CD4-positive, alpha-beta T cell treated with Interleukin-2 at 100 ng/mL for 4 hours (primary cell): ENCODE results near the gene BTBD16.

ENCODE experiments used
- DNase-seq: peaks from one replicate; pipeline ENCODE4 v3.0.0-alpha.2; 2020; ENCODE audit warnings: low spot score

Gene BTBD16

DNA sequence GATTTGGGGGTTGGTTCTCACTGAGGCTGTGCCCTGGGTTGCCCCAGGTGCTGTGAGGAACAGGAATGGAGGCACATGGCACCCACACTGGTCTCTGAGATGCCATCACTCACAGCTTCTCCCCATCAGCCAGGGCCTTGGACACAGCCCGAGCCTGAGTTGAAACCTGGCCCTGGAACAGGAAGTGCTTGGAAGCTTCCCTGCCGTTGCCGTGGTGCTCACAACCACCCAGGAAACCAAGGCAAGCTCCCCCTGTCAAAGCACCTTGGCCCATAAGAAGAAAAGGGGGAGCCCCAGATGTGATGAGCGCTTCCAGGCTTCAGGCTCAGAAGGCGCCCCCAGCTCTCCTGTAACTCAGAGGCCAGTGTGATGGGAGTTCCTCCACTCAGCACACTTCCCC lies at the start of gene BTBD16:
Gene BTBD16 (plus strand): TSS at position 221 of the 400 bp plus-strand sequence. CDS start 3,786 bp downstream, outside the sequence.
- no peak for DNase-seq

DNA sequence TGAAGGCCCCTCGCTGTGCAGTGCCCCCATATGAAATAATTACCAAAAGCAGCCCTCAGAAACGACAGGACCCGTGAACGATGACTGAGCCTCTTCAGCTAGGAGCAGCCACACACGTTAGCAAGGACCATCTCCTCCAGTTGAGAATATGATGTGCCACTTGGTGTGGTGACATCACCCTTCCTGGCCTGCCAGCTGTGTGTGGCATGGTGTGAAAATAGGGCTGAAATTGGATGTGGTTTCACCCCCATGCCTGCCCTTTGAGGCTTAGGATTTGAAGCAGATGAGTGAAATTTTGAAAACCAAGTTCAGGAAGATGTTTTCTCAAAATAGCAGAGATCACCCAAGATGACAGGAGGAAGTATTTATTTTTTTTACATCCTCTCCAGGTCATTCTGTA lies 49.1 kb upstream of the BTBD16 start:
- no peak for DNase-seq

DNA sequence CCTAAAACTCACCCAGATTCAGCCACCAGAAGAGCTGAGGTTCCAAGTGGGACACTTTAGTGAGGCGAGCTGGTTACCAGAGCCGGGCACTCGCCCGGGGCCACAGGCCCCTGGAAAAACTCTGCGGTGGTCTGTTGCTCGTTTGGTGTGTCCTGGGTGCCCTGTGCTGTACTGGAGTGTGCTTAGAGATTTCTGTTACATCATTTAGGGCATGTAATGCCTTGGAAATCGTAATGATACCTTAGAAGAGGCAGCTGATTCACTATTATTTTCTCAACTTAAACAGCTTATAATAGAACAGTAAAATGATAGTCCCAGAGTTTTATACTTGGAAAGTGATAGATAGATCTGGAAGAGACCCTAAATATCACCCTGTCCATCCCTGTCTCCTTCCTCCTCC lies 48.5 kb upstream of the BTBD16 start:
- no peak for DNase-seq

DNA sequence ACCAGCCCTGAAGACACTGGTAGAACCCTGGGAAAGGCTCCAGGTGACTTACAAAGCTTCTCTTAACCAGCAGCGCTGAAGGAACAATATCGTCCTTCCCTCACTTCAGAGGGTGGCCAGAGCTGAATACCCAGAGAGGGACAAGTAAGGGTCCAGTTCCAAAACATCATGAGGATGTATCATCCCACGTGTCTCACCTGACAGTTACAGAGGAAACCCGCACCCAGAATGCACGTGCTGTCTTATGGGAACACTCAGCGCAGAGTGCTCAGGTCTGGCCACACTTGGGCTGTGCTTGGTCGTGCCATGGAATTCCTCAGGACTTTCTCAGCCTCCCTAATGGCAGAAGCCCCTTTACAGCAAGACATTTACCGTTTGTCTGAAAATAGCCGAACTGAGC lies 46.9 kb upstream of the BTBD16 start:
- DNase-seq: no peak

DNA sequence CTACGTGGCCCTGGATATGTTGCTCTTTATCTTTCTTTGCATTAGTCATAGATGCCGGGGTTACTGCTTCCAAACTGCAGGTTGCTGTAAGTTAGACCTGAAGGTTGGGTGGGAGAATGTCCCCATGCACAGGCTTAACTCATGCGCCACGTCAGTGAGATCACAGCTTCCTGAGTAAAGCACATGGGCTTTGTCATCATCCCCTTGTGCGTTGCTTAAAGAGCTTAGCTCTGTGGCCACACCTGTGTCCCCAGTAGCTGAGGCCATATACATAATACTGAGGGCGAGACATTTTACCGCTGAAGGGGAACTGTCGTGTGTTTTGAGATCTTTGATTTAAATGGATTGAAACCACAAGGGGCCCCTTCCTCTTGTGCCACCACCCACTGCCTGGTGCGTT lies 45.8 kb upstream of the BTBD16 start:
- DNase-seq: no peak

DNA sequence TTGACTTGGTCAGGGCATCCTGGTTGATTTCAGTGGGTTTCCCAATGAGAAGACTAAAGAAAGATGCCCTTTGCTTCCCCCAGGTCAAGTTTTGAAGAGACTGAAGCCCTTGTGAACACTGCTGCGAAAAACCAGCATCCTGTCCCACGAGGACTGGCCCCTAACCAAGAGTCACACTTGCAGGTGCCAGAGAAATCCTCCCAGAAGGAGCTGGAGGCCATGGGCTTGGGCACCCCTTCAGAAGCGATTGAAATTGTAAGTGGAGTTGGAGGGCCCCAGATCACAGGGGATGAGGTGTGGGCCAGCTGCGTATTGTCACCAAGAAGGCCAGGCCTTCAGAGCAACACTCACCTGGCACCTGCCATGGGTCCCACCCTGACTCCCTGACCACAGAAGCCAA lies 43.3 kb upstream of the BTBD16 start:
- no peak for DNase-seq

DNA sequence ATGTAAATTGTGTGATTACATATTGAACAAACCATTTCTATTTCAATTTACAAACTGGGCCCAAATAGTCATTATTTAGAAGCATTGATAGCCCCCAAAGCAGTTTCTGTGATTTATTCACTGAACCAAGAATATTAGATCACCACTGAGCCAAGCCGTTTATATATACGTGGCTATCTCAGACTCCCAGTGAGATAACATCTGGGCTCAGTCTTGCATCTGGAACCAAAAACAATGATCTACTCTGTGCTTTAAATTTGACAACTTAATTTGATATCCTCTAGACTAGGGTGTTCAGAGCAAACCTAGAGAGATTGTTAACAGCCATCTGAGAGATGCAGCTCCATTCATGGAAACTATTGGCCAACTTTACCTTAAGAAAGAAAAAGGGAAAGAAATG lies 41.4 kb upstream of the BTBD16 start:
- DNase-seq: no peak

DNA sequence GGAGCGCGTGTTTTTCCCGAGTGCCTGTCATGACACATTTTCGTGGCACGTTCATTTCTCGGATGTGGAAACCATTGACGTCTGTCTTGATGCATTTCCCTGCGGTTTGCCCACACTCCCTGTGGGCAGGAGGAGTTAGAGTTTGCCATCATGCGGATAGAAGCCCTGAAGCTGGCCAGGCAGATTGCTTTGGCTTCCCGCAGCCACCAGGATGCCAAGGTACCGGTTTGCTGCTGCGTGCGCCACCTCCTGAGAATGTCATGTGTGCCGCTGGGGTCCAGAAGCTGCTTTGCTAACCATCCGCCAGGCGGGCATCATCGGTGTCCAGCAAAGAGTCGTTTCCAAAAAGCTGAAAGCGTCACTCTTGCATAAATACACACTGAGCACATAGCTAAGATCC lies 40.9 kb upstream of the BTBD16 start:
- DNase-seq: no peak

DNA sequence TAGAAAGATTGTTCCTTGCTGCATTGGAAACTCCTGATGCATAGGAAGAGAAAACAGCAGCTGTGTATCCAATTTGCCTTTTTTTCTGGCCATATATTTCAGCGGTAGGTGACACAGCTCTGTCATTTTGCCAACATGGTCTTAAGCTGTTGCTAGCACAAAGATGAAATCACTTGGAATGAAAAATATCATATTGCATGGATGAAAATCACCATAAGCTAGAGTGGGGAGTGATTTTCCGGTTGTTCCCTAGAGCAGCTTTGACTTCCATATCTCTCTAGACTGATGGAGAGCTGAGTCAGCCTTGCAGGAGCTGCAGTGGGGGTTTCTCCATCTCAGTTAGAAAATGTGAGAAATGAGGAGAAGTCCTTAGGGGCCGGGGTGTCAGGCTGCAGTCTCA lies 38.3 kb upstream of the BTBD16 start:
- no peak for DNase-seq

DNA sequence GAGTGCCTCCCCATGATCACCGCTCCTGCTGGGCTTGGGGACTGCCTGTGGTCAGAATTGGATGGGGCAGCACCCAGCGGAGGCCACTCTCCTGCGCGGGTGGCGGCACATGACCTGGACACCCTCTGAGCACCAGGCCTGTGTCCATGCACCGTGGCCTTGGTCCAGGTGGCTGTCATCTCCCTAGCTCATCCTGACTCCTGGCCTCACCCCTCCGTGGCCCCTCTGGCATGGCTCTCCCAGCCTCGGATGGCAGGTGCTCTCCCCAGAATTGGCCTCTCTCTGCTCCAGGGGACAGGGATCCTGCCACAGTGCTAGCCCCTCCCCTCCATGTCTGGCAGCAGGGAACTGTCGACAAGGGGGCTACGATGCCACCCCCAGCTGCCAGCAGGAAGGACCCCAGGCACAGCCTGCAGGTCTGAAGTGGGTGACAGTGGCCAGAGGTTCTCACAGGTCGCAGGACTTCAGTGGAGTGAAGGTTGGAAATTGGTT lies 37.2 kb upstream of the BTBD16 start:
- no peak for DNase-seq

DNA sequence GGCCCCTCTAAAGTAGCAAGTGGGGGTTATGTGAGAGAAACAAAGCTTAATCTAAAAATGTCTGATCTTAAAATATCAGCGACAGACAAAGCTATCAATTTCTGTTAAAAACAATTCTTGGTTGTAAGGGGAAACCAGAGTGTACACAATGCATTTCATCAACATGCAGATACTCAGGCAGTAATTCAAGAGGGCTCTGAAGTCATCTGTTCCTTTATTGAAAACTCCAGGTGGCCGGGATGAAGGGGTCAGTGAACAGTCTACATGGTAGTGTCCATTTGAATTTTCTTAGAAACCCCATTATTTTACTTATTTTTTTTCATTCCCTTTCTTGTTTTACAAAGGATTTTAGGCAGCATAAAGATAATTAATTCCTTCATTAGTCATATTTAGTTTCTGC lies 36.7 kb upstream of the BTBD16 start:
- DNase-seq: no peak

DNA sequence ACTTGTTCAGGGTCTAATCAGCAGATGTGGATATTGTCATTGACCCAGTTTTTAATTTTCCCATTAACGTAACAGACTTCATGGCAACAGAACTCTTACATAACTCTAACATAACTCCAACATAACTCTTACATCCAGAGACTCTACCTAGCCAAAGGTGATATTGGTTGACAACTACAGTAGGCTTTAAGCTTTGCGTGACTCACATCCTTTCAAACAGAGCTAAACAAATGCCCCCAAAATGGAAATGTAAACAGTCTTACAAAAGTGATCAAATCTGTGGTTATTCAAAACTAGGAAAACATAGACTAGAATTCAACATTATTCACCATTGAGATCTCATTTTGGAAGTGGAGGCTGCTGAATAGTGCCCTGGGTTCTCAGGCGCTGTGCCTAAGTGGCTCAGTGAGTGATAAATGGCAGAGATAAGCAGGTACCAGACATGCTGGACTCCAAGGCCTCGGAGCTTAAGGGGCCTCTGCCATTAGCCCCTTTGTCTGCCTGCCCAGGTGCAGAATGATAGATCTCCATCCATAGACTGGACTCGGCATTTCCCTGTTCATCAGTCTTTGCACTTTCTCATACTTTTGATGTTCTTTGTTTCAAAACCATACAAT lies 34.3 kb upstream of the BTBD16 start:
- no peak for DNase-seq

DNA sequence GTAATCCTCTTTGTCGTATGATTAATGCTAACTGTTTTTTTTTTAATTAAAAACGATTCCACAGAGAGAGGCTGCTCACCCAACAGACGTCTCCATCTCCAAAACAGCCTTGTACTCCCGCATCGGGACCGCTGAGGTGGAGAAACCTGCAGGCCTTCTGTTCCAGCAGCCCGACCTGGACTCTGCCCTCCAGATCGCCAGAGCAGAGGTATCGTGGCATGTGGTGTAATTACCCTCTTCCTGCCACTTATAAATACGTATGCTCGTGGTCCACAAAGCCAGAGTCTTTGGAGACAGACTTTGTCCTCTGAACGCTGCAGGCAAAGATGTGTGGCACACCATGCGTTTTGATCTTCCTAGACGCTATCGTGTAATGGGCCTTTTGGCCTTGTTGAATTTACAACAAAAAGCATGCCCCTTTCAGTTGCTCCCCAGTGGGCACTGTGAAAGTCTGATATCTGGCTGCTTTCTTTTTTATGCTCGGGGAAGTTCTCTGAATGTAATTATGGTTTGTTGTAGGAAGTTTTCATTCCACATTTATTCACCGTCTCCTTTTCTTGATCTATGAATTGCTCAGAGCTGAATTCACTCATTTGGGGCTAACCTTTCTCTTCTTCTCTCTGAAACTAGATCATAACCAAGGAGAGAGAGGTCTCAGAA lies 33.6 kb upstream of the BTBD16 start:
- DNase-seq: no peak

DNA sequence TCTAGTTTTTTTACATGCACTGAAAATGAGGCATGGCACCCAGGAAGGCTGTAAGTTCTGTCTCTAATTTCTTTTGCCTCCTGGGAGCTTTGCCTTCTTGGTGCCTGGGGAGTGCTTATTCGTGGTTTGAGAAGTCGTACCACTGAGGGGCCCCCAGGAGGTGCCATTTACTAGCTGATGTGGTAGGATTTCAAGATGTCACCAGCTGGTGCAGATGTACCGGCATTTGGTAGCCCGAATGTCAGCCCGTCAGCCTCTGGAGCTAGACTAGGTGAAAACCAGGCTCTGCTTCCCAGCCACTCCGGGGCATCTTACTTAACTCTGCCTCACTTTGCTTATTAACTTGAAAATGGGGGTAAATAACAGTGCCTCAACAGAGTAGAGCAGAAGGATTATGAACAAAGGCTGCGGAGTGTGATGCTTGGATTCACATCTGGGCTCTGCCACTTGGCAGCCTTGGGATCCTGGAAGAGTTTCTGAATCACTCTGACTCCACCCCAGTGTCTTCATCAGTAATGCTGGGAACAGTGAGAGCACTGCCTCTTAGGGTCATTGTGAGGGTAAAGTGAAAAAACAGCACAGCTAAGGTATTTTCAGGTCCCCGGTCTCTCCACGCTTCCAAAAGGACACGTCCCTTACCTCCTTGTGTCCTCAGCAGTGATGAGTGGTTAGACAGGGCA lies 31.4 kb upstream of the BTBD16 start:
- DNase-seq: no peak

DNA sequence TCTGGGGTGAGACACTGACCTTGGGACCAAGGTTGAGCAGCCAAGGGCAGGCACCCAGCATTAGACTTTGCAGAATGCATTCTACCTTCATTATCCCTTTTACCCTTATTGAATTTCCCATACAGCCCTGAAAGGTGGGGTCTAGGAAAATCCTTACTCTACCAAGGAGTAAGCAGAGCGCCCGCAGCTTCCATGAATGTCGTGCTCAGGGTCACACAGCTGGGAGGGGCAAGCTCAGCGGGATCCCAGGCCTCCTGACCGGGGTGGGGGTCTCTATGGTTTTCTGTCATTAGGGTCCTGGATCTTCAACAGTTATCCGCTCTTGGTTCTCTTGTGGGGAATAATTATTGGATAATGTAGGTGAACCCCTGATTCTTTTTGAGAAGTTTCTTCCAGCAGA lies 30.7 kb upstream of the BTBD16 start:
- no peak for DNase-seq

DNA sequence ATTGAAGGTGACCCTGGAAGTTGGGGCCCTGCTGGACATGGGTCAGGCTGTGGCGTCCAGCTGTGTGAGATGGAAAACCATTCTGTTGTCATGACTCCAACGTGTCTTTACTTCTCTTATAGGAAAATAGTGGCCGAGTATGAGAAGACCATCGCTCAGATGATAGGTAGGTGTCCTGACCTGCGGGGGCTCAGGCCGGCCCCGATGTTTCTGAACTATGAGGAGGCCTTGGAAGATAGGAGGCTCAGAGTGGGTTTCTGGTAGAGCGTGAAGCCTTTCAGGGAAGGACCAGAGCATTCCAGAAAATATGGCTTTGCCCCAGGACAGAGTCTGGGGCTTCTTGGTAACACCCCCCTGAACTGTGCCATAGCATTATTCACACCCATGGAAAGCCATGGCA lies 29.3 kb upstream of the BTBD16 start:
- DNase-seq: no peak

DNA sequence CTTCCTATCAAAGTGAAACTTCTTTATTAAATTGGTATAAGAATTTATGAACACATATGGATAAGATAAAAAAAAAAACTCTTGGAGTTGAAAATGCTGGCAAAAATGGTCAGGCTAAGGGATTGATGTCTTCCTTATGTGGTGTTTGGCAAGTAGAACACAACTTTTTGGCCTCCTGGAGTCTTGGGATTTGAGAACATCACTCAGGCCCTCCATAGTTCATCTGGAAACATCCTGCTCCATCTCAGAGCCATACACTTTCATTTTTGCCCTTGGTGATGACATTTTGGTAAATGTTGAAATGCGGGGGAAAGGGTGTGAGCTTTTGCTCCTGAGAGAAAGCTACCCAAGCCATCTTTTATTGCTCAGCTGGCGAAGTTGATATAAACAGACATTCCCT lies 27.5 kb upstream of the BTBD16 start:
- DNase-seq: no peak

DNA sequence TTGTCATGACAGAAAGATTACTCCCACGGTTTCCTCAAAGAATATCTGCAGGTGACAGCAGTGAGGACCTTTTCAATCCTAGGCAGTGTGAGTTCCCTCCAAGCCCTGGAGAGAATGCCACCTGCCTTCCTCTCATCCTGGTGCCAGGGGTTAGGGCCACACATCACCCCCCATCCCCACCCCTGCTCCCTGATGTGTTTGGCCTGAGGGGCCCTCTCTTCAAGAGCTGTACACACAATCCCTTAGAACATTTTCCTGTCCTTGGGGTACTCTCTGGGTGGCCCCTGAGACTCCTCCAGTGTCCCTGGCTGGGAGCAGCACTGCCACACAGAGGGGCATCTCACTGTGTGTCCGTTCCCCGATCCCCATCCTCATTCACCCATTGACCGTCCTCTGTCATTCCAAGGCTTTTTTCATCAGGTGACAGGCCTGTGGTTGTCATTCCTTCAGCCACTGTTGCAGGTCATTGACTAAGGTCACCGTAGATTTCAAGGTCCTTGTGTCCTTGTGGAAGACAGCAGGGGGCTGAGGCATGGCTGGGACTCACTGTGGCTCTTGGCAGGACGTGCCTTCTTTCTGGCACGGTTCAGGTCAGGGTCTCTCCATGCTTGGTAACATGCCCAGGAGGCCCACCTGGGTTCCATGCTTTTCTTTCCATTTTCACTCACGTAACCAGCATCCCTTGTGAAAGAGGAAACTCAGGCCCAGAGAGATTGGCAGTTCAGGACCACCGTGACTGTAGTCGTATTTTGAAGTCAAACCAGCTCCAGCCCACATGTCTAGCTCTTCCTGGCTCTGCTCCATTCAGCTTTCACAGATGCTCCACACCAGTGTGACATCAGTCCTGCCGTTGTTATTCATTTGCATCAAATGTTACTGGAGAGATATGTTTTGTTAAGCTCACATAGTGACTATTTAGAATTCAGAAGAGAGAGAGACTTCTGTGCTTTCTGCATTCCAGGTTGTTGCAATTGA lies 26.8 kb upstream of the BTBD16 start:
- DNase-seq: no peak

DNA sequence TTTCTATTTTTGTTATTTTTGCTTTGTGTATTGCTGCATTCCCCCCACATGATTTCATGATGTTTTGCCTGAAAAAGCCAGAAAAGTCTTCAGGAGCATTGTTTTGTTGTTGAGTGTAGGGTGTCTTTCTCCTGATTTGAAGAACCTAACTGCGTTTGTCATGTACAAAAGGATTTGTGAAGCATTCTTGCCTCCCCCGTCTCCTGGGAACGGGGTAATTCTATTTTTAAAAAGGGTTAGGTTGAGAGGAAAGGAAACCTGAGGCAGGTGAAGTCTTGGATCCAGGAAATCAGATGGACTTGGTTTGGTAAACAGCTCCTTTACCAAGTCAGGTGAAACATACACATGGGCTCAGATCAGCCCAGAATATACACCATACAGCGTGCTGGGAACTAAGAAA lies 26.0 kb upstream of the BTBD16 start:
- DNase-seq: no peak

DNA sequence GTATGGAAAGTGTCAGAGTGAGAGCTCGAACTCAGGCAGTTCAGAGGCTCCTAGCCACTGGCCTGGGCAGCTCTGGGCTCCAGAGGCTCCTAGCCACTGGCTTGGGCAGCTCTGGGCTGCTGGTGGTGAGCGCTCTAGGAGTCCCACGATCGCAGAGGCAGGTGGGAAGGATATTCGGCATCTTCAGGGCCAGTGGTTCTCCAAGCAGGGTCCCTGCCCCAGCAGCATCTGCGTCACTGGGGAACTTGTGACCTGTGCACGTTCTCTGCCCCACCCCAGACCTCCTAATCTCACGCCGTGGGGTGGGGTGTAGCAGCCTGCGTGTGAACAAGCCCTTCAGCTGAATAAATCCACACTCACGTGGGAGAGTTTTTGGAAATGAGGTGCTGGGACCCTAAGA lies 25.2 kb upstream of the BTBD16 start:
- no peak for DNase-seq

DNA sequence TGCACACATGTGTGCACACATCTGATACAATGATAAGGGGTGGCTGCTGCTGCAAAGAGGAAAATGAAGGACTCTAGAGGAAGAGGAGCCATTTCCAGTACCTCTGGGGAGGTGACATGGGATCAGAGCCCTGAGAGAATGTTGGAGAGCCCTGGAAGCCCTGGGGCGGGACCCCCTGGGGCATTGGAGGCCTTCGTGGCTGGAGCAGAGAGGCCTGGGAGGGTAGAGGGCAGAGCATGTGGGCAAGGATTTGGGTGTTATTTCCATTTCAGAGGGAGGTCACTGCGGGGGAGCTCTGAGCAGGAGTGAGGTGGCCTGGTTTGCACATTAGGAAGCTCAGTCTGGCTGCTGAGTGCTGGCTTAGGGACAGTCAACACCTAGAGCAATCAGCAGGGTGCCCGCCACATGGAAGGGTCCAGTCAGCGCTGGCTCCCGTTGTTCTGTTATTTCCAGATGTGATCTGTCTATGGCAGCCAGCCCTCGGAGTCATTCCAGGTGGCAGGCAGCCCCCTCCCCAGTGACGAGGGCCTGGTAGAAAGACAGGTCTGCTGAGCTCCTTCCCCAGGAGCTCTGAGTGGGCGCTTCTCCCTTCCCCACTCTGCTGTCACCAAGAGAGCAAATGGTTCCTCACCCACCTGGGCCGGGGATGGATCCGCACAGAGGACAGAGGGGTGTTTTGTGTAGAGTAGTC lies 24.1 kb upstream of the BTBD16 start:
- DNase-seq: no peak
